A204.1 (cell line): Measurements from ENCODE around the gene ALDH8A1.
"Not testable (repeated sequence)": the region's sequence is repeated elsewhere in the genome, so short reads cannot be mapped to it uniquely, and the experiment has no call there.

Experiments
- FAIRE-seq: peaks from 2 replicates; lab custom pipeline; 2012; peaks lifted over from hg19 to GRCh38; lab: Jason Lieb, UNC

The ALDH8A1 gene

DNA sequence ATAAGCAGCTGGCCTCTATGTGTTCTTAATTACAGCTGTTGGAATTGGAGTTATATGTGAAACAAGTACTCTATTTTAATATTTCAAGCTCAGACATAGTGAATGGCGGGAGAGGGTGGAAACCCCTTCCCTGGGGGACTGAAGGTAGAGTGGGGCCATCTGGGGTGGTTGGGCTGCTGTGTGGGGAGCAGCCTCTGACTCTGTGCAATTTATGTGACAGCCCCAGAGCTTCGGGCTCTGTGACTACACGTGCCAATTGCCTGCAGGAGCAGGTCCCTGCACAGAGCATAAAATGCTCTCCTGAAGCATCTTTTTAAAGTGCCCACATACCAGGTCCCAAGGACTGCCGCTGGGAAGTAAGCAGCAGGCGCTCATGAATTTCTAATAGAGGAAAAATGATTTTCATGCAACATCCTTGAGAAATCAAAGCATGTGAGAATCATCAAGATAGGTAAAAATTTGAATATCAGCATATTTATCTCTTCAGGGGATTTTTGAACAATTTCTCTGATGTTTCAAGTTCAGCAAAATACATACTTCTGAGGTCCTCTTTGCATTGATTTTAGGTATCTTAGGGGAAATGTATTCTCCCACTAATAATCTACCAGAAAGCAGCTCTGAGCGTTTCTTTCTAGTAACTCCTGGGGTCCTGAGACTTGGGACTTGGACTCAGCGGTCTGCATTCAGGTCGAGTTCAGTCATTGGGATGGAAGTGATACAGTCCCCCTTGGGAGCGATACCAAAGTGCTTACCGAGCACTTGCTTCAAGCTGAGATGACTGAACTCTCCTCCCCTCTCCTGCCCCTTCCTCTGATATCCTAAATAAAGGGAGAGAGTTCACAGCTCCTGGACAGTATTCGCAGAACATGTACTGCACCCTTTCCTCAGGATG is 40.0 kb downstream of the ALDH8A1 start:
- no peak for FAIRE-seq

GRCh38 chr6:134908906-134909516 is 40.9 kb downstream of the ALDH8A1 start:
- no peak for FAIRE-seq

GRCh38 chr6:134904731-134905130 is 45.2 kb downstream of the ALDH8A1 start:
- FAIRE-seq, result not testable (repeated sequence)

DNA sequence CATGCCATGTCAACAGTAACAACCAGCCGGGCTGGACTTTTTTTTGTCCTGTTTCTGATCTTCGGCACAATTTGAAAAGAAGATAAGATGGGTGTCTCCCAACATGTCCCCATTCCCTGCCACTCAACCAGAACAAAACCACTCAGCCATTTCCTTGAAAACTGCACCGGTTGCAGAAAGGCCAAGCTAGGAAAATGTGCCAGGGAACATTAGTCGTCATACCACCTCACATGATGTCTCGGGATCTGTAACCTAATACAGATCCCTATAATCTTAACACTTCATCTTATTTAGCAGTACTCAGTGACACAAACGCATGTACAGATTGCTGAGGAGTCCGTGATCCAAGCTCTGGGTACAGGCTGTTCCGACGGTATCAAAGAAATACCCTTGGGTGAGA is 46.5 kb downstream of the ALDH8A1 start:
- no peak for FAIRE-seq

GRCh38 chr6:134902936-134903335 is 47.0 kb downstream of the ALDH8A1 start:
- FAIRE-seq, result no peak

GRCh38 chr6:134902074-134902861 is 47.6 kb downstream of the ALDH8A1 start:
- FAIRE-seq, result no peak

- FAIRE-seq, result no peak
Measured at GRCh38 chr6:134898575-134898974, 51.3 kb downstream of the ALDH8A1 start.

GRCh38 chr6:134898166-134898565 is 51.7 kb downstream of the ALDH8A1 start:
- not testable (repeated sequence) for FAIRE-seq

DNA sequence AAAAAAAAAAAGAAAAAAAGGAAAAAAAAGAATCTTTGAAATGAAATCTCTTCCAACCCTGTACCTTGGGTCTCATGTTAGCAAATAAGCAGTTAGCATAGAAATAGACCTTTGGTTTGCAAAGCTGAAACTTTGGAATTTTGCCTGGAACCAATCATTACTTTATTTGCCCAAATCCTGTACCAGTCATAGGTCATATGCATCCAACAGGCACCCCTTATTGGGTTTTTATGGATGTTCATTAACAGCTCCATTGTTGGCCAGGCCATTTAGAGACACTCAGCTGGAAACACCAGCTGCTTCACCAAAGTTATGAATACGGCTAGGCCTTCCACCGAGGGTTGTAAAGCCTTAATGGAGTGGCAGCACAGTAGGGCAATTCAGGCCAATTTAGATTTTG is 53.0 kb downstream of the ALDH8A1 start:
- FAIRE-seq, result no peak

DNA sequence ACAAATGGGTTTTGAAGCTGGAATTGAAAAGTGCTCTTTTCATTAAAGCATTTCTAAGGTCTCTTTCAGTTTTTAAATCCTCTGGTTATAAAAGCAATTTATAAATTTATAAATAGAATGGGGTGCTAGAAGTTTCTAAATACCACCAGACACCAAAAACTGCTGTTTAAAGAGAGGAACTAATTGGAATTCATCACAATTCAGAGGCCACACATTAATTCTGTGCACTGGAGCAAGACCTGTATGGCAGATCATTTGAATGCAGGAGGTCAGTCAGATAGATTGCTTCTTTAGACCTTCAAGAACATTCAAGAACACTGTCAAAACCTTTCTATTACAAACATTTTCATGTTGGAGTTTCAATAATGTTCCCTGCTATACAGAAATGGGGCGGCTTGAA is 55.1 kb downstream of the ALDH8A1 start:
- FAIRE-seq, result no peak

DNA sequence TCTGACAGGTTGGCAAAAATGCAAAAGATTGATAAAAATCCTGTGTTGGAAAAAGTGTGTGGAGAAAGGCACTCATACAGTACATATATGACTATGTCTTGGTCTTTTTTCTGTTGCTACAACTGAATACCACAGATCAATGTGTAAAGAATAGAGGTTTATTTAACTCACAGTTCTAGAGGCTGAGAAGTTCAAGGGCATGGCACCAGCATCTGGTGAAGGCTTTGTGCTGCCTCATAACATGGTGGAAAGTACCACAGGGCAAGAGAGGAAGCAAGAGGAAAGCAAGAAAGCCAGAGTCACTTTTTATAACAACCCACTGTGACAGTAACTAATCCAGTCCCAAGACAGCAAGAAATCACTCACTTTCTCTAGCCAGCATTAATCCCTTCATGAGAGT is 57.5 kb downstream of the ALDH8A1 start:
- no peak for FAIRE-seq

- no peak for FAIRE-seq
Measured at GRCh38 chr6:134891633-134892032, 58.3 kb downstream of the ALDH8A1 start.

DNA sequence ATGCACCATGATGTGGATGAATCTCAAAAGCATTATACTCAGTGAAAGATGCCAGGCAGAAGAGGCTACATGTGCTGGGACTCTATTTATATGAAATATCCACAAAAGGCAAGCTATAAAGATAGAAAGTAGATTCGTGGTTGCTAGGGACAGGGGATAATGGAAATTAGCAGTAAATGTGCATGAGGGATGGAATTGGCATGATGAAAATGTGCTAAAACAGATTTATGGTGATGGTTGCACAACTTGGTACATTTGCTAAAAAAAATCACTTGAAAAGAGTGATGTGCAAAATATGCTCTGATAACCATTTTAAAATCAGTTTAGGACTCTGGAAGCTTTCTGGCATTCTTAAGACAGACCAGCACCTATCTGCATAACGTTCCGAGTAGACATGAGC is 61.6 kb downstream of the ALDH8A1 start:
- FAIRE-seq, result no peak

- FAIRE-seq, result no peak
Measured at GRCh38 chr6:134884752-134885151, 65.1 kb downstream of the ALDH8A1 start.

- FAIRE-seq, result no peak
Measured at GRCh38 chr6:134883314-134883713, 66.6 kb downstream of the ALDH8A1 start.

GRCh38 chr6:134882426-134883038 is 67.4 kb downstream of the ALDH8A1 start:
- no peak for FAIRE-seq

GRCh38 chr6:134880487-134881190 is 69.3 kb downstream of the ALDH8A1 start:
- no peak for FAIRE-seq

DNA sequence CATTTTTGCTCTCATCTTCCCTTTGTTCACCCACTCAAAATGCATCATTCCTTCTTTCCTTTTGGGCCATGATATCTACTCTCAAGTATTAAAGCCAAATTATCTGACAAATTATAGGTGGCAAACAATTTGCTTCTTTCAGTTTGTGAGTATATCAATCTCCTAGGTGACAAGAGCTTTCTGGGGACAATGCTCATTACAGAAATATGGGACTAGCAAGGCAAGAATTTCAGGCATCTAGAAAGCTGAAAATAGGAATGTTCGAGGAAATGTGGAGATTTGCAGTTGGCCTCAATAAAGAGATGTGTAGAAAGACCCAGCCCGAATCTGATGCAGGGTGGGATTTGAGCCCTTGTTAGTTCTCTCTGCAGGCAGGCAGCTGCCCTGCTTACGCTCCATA is 71.8 kb downstream of the ALDH8A1 start:
- no peak for FAIRE-seq

GRCh38 chr6:134875367-134875766 is 74.5 kb downstream of the ALDH8A1 start:
- no peak for FAIRE-seq

DNA sequence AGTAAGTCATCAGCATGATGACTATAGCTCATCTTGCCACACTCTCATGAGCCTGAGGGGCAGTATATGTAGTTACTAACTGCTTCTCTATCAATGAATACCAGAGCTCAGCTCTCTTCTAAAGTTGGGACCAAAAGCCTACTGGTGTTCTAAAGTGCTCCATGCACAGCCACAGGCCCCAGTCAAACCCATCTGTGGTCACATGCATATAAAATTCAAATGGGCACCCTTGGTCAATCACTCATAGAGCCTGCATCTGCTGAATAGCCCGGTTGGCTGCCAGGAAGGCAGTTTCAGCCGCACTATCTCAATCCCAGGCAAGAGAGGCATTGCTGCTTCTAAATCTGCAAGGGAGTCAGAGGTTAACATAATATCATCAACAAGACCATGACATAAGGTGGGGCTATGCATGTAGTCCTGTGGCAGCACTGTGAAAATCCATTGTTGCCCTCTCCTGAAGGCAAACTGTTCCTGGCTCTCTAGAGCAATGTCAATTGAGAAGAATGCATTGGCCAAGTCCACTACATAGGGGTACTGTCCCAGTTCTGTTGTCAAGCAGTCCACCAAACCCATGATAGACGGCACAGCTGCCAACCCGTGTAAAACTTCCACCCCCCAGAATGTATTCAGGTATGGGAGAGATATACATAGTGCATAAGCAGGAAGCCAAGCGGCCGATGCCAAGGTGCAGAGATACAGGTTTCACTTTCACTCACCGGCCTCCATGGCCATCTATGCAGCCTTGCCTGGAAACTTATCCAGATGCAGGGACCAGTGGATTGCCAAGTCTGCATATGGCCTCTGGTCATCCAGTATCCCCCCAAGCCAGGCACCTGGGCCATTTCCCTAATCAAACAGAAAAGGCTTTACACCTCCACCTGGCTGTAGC is 76.2 kb downstream of the ALDH8A1 start:
- FAIRE-seq, result no peak
